WTC11 (cell line): Measurements from ENCODE around the gene TMEM8B. TPM values are rescaled to one million over a fixed set of nuclear protein-coding genes. Genes with fewer than 3 reads are reported as not detected.

Source experiments
- ATAC-seq: fragments of 200-7000 bp; cut with Tn5 transposase; 2 replicates; pipeline ENCODE4 v1.10.0; 2021; ENCODE audit warnings: mild to moderate bottlenecking, moderate library complexity
- CTCF ChIA-PET: fragments of 300-600 bp; sonication (Branson Sonifier 250); formaldehyde crosslinking; loops from one replicate; lab custom pipeline; 2021; ENCODE audit warnings: antibody characterized with exemption; lab: Charles Lee
- POLR2A ChIA-PET: fragments of 350-600 bp; sonication (Branson Sonifier 250); formaldehyde crosslinking; loops from one replicate; lab custom pipeline; 2021; ENCODE audit warnings: antibody characterized with exemption; lab: Charles Lee
- DNase-seq: peaks from one replicate; pipeline ENCODE4 v3.0.0; 2021; ENCODE audit warnings: low spot score
- H3K27ac Mint-ChIP-seq: 2 replicates; pipeline ENCODE4 v1.8.0; 2021; ENCODE audit warnings: mixed read lengths
- H3K27me3 Mint-ChIP-seq: 2 replicates; pipeline ENCODE4 v1.8.0; 2021; ENCODE audit warnings: low read depth, mild to moderate bottlenecking, moderate library complexity, mixed read lengths
- H3K36me3 Mint-ChIP-seq: 2 replicates; pipeline ENCODE4 v1.8.0; 2021; ENCODE audit warnings: mixed read lengths
- H3K4me1 Mint-ChIP-seq: 2 replicates; pipeline ENCODE4 v1.8.0; 2022; ENCODE audit warnings: mixed read lengths
- H3K4me3 Mint-ChIP-seq: 2 replicates; pipeline ENCODE4 v1.8.0; 2021; ENCODE audit warnings: mild to moderate bottlenecking, moderate library complexity, mixed read lengths
- H3K9me3 Mint-ChIP-seq: 2 replicates; pipeline ENCODE4 v1.8.0; 2021; ENCODE audit warnings: mixed read lengths
- GTF2I ChIP-seq: fragments of 250-450 bp; sonication (Bioruptor Pico); conservative IDR thresholded peaks from 2 replicates; pipeline ENCODE4 v1.4.0; 2021; ENCODE audit warnings: mild to moderate bottlenecking
- HMGA2 ChIP-seq: fragments of 250-450 bp; sonication (Bioruptor Pico); IDR thresholded peaks from 2 replicates; pipeline ENCODE4 v1.4.0; 2021; ENCODE audit warnings: mild to moderate bottlenecking, moderate library complexity
- MYBL2 ChIP-seq: sonication (generic); formaldehyde crosslinking; IDR thresholded peaks from 2 replicates; pipeline ENCODE4 v1.8.1; 2023; ENCODE audit warnings: mild to moderate bottlenecking, moderate library complexity, missing genetic modification reagents
- NR1H2 ChIP-seq: sonication (generic); formaldehyde crosslinking; IDR thresholded peaks from 2 replicates; pipeline ENCODE4 v1.9.0; 2021; ENCODE audit warnings: mild to moderate bottlenecking, moderate library complexity, missing genetic modification reagents
- NR3C1 ChIP-seq: sonication (generic); formaldehyde crosslinking; conservative IDR thresholded peaks from 2 replicates; pipeline ENCODE4 v1.8.1; 2023; ENCODE audit warnings: low read depth, mild to moderate bottlenecking, missing genetic modification reagents
- RELA ChIP-seq: sonication (generic); formaldehyde crosslinking; IDR thresholded peaks from 2 replicates; pipeline ENCODE4 v1.8.1; 2022; ENCODE audit warnings: missing genetic modification reagents, mild to moderate bottlenecking, borderline replicate concordance
- SOX15 ChIP-seq: fragments of 250-450 bp; sonication (Bioruptor Pico); IDR thresholded peaks from 2 replicates; pipeline ENCODE4 v1.9.0; 2021; ENCODE audit warnings: mild to moderate bottlenecking
- SP1 ChIP-seq: sonication (generic); formaldehyde crosslinking; conservative IDR thresholded peaks from 2 replicates; pipeline ENCODE4 v1.8.1; 2022; ENCODE audit warnings: missing genetic modification reagents
- ZNF121 ChIP-seq: sonication (generic); formaldehyde crosslinking; IDR thresholded peaks from 2 replicates; pipeline ENCODE4 v1.8.0; 2023; ENCODE audit warnings: missing genetic modification reagents
- ZNF138 ChIP-seq: sonication (generic); formaldehyde crosslinking; conservative IDR thresholded peaks from 2 replicates; pipeline ENCODE4 v1.8.1; 2022; ENCODE audit warnings: mild to moderate bottlenecking, moderate library complexity, missing genetic modification reagents
- ZNF219 ChIP-seq: sonication (generic); formaldehyde crosslinking; IDR thresholded peaks from 2 replicates; pipeline ENCODE4 v1.8.0; 2023; ENCODE audit warnings: missing genetic modification reagents, mild to moderate bottlenecking, borderline replicate concordance
- total RNA-seq: library from RNA; stranded (reverse); gene quantifications from 3 replicates; pipeline ENCODE4 v1.2.3, GENCODE V29; 2021
- TF ChIP-seq, protein P1 (sequence below): fragments of 200-600 bp; IDR thresholded peaks from 2 replicates; pipeline ENCODE4 v1.8.0; 2022; ENCODE audit warnings: antibody characterized with exemption
- TF ChIP-seq, protein P2 (sequence below): sonication (generic); formaldehyde crosslinking; IDR thresholded peaks from 2 replicates; pipeline ENCODE4 v1.8.1; 2023; ENCODE audit warnings: mild to moderate bottlenecking, missing genetic modification reagents
- TF ChIP-seq, protein P3 (sequence below): sonication (generic); formaldehyde crosslinking; IDR thresholded peaks from 2 replicates; pipeline ENCODE4 v1.8.1; 2023; ENCODE audit warnings: mild to moderate bottlenecking, missing genetic modification reagents
- TF ChIP-seq, protein P4 (sequence below): sonication (generic); formaldehyde crosslinking; IDR thresholded peaks from 2 replicates; pipeline ENCODE4 v1.8.0; 2023; ENCODE audit warnings: mild to moderate bottlenecking, missing genetic modification reagents
- TF ChIP-seq, protein P5 (sequence below): sonication (generic); formaldehyde crosslinking; conservative IDR thresholded peaks from 2 replicates; pipeline ENCODE4 v1.8.1; 2023; ENCODE audit warnings: mild to moderate bottlenecking, low read depth, missing genetic modification reagents, moderate library complexity
- TF ChIP-seq, protein P6 (sequence below): sonication (generic); formaldehyde crosslinking; IDR thresholded peaks from 2 replicates; pipeline ENCODE4 v1.8.1; 2022; ENCODE audit warnings: low read depth, missing genetic modification reagents, borderline replicate concordance

TMEM8B gene
- total RNA-seq, 1 experiment from 2014 or later, result 9.5 TPM

DNA sequence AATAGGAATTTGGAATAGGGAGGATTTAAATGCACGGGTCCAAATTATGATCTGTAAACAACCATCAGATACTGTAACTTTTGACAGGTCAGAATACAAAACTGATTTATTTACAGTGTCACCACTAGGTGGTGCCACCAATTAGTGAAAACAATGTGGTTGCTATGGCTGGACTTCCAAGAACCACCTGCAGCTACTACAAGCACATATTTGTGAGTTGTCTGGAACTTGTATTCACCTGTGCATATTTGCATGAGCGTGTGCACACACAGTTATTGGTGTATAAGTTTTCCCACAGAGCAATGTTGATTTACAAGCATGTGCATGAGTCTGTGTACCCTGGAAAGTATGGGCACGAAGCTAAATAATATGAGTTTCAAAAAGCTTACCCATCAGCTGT is 74.0 kb downstream of the TMEM8B start:
- no peak for DNase-seq
- ChIA-PET POLR2A (no interaction called here), CTCF (interaction anchor here (0.6 to 7.5 kb wide), 36 partner anchors 9 to 299 kb away, joined by 3 to 52 read pairs (median 5); partner anchors contain the start of genes FAM221B, GBA2, HINT2 and NPR2)
- no peaks in the 10 kb centered on the region for H3K36me3 Mint-ChIP-seq
- peaks cover 20% of the 10 kb centered on the region for H3K4me1 Mint-ChIP-seq
- peaks cover 5% of the 10 kb centered on the region; the same call in 1 of the 2 replicates for H3K27me3 Mint-ChIP-seq
- H3K9me3 Mint-ChIP-seq, result no peaks in the 10 kb centered on the region
- no peak overlapping the region for H3K4me3 Mint-ChIP-seq
- no peak; the same call in 1 of the 2 replicates for ATAC-seq
- no peak overlapping the region for H3K27ac Mint-ChIP-seq
- TF ChIP-seq, protein P1, sequence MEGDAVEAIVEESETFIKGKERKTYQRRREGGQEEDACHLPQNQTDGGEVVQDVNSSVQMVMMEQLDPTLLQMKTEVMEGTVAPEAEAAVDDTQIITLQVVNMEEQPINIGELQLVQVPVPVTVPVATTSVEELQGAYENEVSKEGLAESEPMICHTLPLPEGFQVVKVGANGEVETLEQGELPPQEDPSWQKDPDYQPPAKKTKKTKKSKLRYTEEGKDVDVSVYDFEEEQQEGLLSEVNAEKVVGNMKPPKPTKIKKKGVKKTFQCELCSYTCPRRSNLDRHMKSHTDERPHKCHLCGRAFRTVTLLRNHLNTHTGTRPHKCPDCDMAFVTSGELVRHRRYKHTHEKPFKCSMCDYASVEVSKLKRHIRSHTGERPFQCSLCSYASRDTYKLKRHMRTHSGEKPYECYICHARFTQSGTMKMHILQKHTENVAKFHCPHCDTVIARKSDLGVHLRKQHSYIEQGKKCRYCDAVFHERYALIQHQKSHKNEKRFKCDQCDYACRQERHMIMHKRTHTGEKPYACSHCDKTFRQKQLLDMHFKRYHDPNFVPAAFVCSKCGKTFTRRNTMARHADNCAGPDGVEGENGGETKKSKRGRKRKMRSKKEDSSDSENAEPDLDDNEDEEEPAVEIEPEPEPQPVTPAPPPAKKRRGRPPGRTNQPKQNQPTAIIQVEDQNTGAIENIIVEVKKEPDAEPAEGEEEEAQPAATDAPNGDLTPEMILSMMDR, result peak; percentile 68
- TF ChIP-seq, protein P2, sequence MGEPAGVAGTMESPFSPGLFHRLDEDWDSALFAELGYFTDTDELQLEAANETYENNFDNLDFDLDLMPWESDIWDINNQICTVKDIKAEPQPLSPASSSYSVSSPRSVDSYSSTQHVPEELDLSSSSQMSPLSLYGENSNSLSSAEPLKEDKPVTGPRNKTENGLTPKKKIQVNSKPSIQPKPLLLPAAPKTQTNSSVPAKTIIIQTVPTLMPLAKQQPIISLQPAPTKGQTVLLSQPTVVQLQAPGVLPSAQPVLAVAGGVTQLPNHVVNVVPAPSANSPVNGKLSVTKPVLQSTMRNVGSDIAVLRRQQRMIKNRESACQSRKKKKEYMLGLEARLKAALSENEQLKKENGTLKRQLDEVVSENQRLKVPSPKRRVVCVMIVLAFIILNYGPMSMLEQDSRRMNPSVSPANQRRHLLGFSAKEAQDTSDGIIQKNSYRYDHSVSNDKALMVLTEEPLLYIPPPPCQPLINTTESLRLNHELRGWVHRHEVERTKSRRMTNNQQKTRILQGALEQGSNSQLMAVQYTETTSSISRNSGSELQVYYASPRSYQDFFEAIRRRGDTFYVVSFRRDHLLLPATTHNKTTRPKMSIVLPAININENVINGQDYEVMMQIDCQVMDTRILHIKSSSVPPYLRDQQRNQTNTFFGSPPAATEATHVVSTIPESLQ (CRISPR knock-in tag), result no peak

DNA sequence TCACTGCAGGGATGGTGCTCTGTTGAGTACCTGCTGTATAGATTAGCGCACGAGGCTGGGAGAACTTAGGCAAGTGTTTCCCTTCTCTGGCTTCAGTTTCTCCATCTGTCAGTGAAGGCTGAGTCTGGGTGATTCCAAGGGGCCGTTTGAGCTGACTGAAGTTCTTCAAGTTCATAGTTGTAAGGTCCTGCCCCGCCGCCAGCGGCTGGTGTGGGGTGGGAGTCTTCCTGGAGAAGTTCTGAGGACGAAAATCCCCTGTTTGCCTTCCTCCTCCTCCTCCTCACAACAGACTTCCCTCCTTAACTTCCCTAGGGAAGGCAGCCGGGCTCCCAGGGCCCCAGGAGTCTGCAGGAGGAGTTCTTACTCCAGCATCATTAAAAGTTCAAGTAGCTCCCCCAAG is 75.3 kb downstream of the TMEM8B start:
- no peak for TF ChIP-seq RELA (CRISPR knock-in tag)
- TF ChIP-seq, protein P3, sequence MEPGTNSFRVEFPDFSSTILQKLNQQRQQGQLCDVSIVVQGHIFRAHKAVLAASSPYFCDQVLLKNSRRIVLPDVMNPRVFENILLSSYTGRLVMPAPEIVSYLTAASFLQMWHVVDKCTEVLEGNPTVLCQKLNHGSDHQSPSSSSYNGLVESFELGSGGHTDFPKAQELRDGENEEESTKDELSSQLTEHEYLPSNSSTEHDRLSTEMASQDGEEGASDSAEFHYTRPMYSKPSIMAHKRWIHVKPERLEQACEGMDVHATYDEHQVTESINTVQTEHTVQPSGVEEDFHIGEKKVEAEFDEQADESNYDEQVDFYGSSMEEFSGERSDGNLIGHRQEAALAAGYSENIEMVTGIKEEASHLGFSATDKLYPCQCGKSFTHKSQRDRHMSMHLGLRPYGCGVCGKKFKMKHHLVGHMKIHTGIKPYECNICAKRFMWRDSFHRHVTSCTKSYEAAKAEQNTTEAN (CRISPR knock-in tag), result no peak
- TF ChIP-seq GTF2I (CRISPR knock-in tag), result no peak
- TF ChIP-seq ZNF121, result no peak
- TF ChIP-seq NR1H2 (CRISPR knock-in tag), result no peak
- no peak for TF ChIP-seq ZNF219
- TF ChIP-seq SOX15, result no peak
- POLR2A ChIA-PET, result interaction anchor here (0.6 to 0.8 kb wide), 2 partner anchors 138 to 153 kb away, joined by 3 to 6 read pairs; no protein-coding TSS in a partner anchor
- no peaks in the 10 kb centered on the region for H3K9me3 Mint-ChIP-seq
- no peak overlapping the region for H3K27ac Mint-ChIP-seq
- H3K27me3 Mint-ChIP-seq, result peaks cover 5% of the 10 kb centered on the region; the same call in 1 of the 2 replicates
- CTCF ChIA-PET, result interaction anchor here (0.5 to 7.5 kb wide), 4 partner anchors 22 to 112 kb away, joined by 5 to 52 read pairs (median 11); partner anchors contain the start of gene NPR2
- H3K4me1 Mint-ChIP-seq, result peaks cover 33% of the 10 kb centered on the region
- DNase-seq, result no peak
- no peak for ATAC-seq
- H3K4me3 Mint-ChIP-seq, result no peak overlapping the region
- no peaks in the 10 kb centered on the region for H3K36me3 Mint-ChIP-seq

DNA sequence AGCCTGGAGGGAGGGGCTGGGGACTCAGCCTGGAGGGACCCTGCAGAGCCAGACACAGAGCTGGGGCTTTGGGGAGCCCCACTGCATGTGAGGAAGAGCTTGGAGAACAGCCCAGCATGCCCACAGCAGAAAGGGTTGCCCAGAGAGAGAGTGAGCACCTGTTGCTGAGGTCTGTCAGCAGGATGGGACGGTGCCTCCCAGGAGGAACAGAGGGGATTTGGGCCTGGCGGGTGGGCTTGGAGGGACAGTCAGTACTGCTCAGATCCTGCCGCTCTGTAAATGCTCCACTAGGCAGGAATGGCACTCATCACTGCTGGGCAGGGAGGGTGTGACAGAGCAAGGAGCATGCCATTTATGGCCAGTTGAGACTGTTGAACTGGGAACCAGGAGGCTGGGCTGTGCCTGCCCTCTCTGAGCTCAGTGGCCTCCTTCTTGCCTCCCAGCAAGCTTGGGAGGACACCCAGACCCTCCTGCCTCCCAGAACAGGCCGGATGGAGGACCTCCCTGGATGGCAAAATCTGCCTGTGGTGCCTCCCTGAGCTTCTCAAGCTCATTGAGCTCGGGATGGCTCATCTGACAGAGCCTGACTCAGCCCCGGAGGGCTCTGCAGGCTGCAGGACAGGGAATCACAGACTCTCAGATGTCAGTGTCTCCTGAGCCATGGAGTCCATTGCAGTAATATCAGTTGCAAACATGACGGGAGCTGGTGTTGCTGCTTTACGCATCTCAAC is 76.2 kb downstream of the TMEM8B start:
- no peaks in the 10 kb centered on the region for H3K9me3 Mint-ChIP-seq
- POLR2A ChIA-PET, result interaction anchor here (0.6 kb wide), 1 partner anchor 138 kb away, joined by 6 read pairs; no protein-coding TSS in a partner anchor
- no peak for ATAC-seq
- TF ChIP-seq NR3C1 (CRISPR knock-in tag) (no peak), ZNF138 (CRISPR knock-in tag) (no peak), SP1 (CRISPR knock-in tag) (no peak), MYBL2 (CRISPR knock-in tag) (no peak), HMGA2 (no peak)
- TF ChIP-seq, protein P4, sequence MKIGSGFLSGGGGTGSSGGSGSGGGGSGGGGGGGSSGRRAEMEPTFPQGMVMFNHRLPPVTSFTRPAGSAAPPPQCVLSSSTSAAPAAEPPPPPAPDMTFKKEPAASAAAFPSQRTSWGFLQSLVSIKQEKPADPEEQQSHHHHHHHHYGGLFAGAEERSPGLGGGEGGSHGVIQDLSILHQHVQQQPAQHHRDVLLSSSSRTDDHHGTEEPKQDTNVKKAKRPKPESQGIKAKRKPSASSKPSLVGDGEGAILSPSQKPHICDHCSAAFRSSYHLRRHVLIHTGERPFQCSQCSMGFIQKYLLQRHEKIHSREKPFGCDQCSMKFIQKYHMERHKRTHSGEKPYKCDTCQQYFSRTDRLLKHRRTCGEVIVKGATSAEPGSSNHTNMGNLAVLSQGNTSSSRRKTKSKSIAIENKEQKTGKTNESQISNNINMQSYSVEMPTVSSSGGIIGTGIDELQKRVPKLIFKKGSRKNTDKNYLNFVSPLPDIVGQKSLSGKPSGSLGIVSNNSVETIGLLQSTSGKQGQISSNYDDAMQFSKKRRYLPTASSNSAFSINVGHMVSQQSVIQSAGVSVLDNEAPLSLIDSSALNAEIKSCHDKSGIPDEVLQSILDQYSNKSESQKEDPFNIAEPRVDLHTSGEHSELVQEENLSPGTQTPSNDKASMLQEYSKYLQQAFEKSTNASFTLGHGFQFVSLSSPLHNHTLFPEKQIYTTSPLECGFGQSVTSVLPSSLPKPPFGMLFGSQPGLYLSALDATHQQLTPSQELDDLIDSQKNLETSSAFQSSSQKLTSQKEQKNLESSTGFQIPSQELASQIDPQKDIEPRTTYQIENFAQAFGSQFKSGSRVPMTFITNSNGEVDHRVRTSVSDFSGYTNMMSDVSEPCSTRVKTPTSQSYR, result no peak
- TF ChIP-seq, protein P5, sequence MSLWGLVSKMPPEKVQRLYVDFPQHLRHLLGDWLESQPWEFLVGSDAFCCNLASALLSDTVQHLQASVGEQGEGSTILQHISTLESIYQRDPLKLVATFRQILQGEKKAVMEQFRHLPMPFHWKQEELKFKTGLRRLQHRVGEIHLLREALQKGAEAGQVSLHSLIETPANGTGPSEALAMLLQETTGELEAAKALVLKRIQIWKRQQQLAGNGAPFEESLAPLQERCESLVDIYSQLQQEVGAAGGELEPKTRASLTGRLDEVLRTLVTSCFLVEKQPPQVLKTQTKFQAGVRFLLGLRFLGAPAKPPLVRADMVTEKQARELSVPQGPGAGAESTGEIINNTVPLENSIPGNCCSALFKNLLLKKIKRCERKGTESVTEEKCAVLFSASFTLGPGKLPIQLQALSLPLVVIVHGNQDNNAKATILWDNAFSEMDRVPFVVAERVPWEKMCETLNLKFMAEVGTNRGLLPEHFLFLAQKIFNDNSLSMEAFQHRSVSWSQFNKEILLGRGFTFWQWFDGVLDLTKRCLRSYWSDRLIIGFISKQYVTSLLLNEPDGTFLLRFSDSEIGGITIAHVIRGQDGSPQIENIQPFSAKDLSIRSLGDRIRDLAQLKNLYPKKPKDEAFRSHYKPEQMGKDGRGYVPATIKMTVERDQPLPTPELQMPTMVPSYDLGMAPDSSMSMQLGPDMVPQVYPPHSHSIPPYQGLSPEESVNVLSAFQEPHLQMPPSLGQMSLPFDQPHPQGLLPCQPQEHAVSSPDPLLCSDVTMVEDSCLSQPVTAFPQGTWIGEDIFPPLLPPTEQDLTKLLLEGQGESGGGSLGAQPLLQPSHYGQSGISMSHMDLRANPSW (CRISPR knock-in tag), result no peak
- TF ChIP-seq, protein P6, sequence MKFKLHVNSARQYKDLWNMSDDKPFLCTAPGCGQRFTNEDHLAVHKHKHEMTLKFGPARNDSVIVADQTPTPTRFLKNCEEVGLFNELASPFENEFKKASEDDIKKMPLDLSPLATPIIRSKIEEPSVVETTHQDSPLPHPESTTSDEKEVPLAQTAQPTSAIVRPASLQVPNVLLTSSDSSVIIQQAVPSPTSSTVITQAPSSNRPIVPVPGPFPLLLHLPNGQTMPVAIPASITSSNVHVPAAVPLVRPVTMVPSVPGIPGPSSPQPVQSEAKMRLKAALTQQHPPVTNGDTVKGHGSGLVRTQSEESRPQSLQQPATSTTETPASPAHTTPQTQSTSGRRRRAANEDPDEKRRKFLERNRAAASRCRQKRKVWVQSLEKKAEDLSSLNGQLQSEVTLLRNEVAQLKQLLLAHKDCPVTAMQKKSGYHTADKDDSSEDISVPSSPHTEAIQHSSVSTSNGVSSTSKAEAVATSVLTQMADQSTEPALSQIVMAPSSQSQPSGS (CRISPR knock-in tag), result no peak

More for the DNA sequence above, 76.2 kb downstream of the TMEM8B start:
- Mint-ChIP-seq H3K36me3 (no peaks in the 10 kb centered on the region), H3K27me3 (peaks cover 9% of the 10 kb centered on the region; the same call in 1 of the 2 replicates), H3K4me3 (no peak overlapping the region), H3K4me1 (peaks cover 38% of the 10 kb centered on the region), H3K27ac (no peak overlapping the region)
- no peak for DNase-seq
- CTCF ChIA-PET, result interaction anchor here (1.9 to 7.5 kb wide), 2 partner anchors 23 to 41 kb away, joined by 10 to 52 read pairs; no protein-coding TSS in a partner anchor
